Activated naive CD4-positive, alpha-beta T cell treated with anti-CD3 and anti-CD28 coated beads, Interleukin-2, amount 10 ng/mL, durations not matched to agents 7 days and 5 days (primary cell): Measurements from ENCODE around the gene SLC2A14.
A peak's percentile ranks its signal among the peaks of the same experiment; 100 is the strongest.
"Not testable (repeated sequence)": the region's sequence is repeated elsewhere in the genome, so short reads cannot be mapped to it uniquely, and the experiment has no call there.

ENCODE experiments used
- CTCF ChIA-PET: fragments of 350-600 bp; sonication (Branson Sonifier 250); formaldehyde crosslinking; loops from one replicate; lab custom pipeline; 2021; ENCODE audit warnings: antibody characterized with exemption; lab: Charles Lee
- DNase-seq: peaks from one replicate; pipeline ENCODE4 v3.0.0-alpha.2; 2020
- H3K27ac Mint-ChIP-seq: one replicate; pipeline ENCODE4 v1.8.0; 2021; ENCODE audit warnings: mild to moderate bottlenecking, moderate library complexity, mixed read lengths
- H3K27me3 Mint-ChIP-seq: one replicate; pipeline ENCODE4 v1.8.0; 2021; ENCODE audit warnings: mild to moderate bottlenecking, mixed read lengths
- H3K36me3 Mint-ChIP-seq: one replicate; pipeline ENCODE4 v1.8.0; 2021; ENCODE audit warnings: mixed read lengths
- H3K4me1 Mint-ChIP-seq: one replicate; pipeline ENCODE4 v1.8.0; 2021; ENCODE audit warnings: mixed read lengths
- H3K4me3 Mint-ChIP-seq: one replicate; pipeline ENCODE4 v1.8.0; 2021; ENCODE audit warnings: mild to moderate bottlenecking, moderate library complexity, mixed read lengths
- H3K9me3 Mint-ChIP-seq: one replicate; pipeline ENCODE4 v1.8.0; 2021; ENCODE audit warnings: mixed read lengths

SLC2A14 gene

GRCh38 chr12:7872566-7873319 is at the start of gene SLC2A14:
SLC2A14 (minus strand) TSS chr12:7872915; CDS start chr12:7869880, 3,035 bp downstream.
- no peak for DNase-seq
- CTCF ChIA-PET, result interaction anchor here (1.0 kb wide), 1 partner anchor 9 kb away, joined by 3 read pairs; no protein-coding TSS in a partner anchor
- Mint-ChIP-seq H3K27ac (no peak within 1 kb of the TSS), H3K36me3 (peaks cover 2% of the 10 kb centered on the region), H3K27me3 (peaks cover 47% of the 10 kb centered on the region), H3K4me1 (peaks cover 3% of the 10 kb centered on the region), H3K9me3 (no peaks in the 10 kb centered on the region), H3K4me3 (no peak within 1 kb of the TSS)

GRCh38 chr12:7921181-7921580 is 48.5 kb upstream of the SLC2A14 start:
- H3K36me3 Mint-ChIP-seq, result peaks cover 72% of the 10 kb centered on the region
- H3K27ac Mint-ChIP-seq, H3K27me3 Mint-ChIP-seq, H3K4me3 Mint-ChIP-seq, CTCF ChIA-PET, DNase-seq, H3K9me3 Mint-ChIP-seq: not testable (repeated sequence)
- peaks cover 53% of the 10 kb centered on the region for H3K4me1 Mint-ChIP-seq

GRCh38 chr12:7918268-7918590 is 45.5 kb upstream of the SLC2A14 start:
- H3K27me3 Mint-ChIP-seq, H3K4me3 Mint-ChIP-seq, H3K9me3 Mint-ChIP-seq, DNase-seq, H3K27ac Mint-ChIP-seq: not testable (repeated sequence)
- CTCF ChIA-PET, result interaction anchor here (0.6 to 1.9 kb wide), 4 partner anchors 15 to 611 kb away, joined by 3 to 6 read pairs (median 4); no protein-coding TSS in a partner anchor
- H3K36me3 Mint-ChIP-seq, result peaks cover 54% of the 10 kb centered on the region
- H3K4me1 Mint-ChIP-seq, result peaks cover 40% of the 10 kb centered on the region

- no peaks in the 10 kb centered on the region for H3K9me3 Mint-ChIP-seq
- H3K4me1 Mint-ChIP-seq, result peaks cover 39% of the 10 kb centered on the region
- H3K27me3 Mint-ChIP-seq, result no peaks in the 10 kb centered on the region
- H3K4me3 Mint-ChIP-seq, result no peak overlapping the region
- peak overlapping the region; percentile 19 for H3K27ac Mint-ChIP-seq
- CTCF ChIA-PET, result interaction anchor here (1.3 to 1.9 kb wide), 3 partner anchors 15 to 77 kb away, joined by 4 to 6 read pairs (median 4); no protein-coding TSS in a partner anchor
- DNase-seq, result no peak
- peaks cover 51% of the 10 kb centered on the region for H3K36me3 Mint-ChIP-seq
These were observed 44.9 kb upstream of the SLC2A14 start for GRCh38 chr12:7917392-7918267.

- CTCF ChIA-PET, result interaction anchor here (1.4 to 1.9 kb wide), 2 partner anchors 16 to 78 kb away, joined by 3 to 4 read pairs; no protein-coding TSS in a partner anchor
- H3K27me3 Mint-ChIP-seq, result no peaks in the 10 kb centered on the region
- peaks cover 45% of the 10 kb centered on the region for H3K36me3 Mint-ChIP-seq
- DNase-seq, result no peak
- no peak overlapping the region for H3K4me3 Mint-ChIP-seq
- no peaks in the 10 kb centered on the region for H3K9me3 Mint-ChIP-seq
- H3K27ac Mint-ChIP-seq, result no peak overlapping the region
- peaks cover 36% of the 10 kb centered on the region for H3K4me1 Mint-ChIP-seq
These were observed 44.2 kb upstream of the SLC2A14 start for GRCh38 chr12:7916936-7917335.

GRCh38 chr12:7915661-7916403 is 43.1 kb upstream of the SLC2A14 start:
- DNase-seq, result no peak
- Mint-ChIP-seq H3K4me3 (no peak overlapping the region), H3K27me3 (no peaks in the 10 kb centered on the region)

GRCh38 chr12:7910106-7910505 is 37.4 kb upstream of the SLC2A14 start:
- not testable (repeated sequence) for H3K36me3 Mint-ChIP-seq

More at GRCh38 chr12:7915661-7916403, 43.1 kb upstream of the SLC2A14 start:
- peaks cover 27% of the 10 kb centered on the region for H3K4me1 Mint-ChIP-seq
- peaks cover 36% of the 10 kb centered on the region for H3K36me3 Mint-ChIP-seq
- no peak overlapping the region for H3K27ac Mint-ChIP-seq
- H3K9me3 Mint-ChIP-seq, result no peaks in the 10 kb centered on the region
- CTCF ChIA-PET, result interaction anchor here (1.4 to 1.9 kb wide), 2 partner anchors 17 to 79 kb away, joined by 3 to 4 read pairs; no protein-coding TSS in a partner anchor

GRCh38 chr12:7907009-7907408 is 34.3 kb upstream of the SLC2A14 start:
- CTCF ChIA-PET, result interaction anchor here (1.5 to 2.0 kb wide), 2 partner anchors 44 to 47 kb away, joined by 4 to 5 read pairs; no protein-coding TSS in a partner anchor
- peak; percentile 35 for DNase-seq

More at GRCh38 chr12:7910106-7910505, 37.4 kb upstream of the SLC2A14 start:
- H3K4me3 Mint-ChIP-seq, H3K4me1 Mint-ChIP-seq, H3K27me3 Mint-ChIP-seq, H3K9me3 Mint-ChIP-seq, CTCF ChIA-PET, H3K27ac Mint-ChIP-seq, DNase-seq: not testable (repeated sequence)

GRCh38 chr12:7906303-7906702 is 33.6 kb upstream of the SLC2A14 start:
- H3K9me3 Mint-ChIP-seq, DNase-seq, H3K36me3 Mint-ChIP-seq, H3K4me1 Mint-ChIP-seq, H3K27ac Mint-ChIP-seq, H3K4me3 Mint-ChIP-seq, H3K27me3 Mint-ChIP-seq: not testable (repeated sequence)
- CTCF ChIA-PET, result interaction anchor here (1.5 to 2.0 kb wide), 2 partner anchors 43 to 47 kb away, joined by 4 to 5 read pairs; no protein-coding TSS in a partner anchor

More at GRCh38 chr12:7907009-7907408, 34.3 kb upstream of the SLC2A14 start:
- Mint-ChIP-seq H3K4me3 (no peak overlapping the region), H3K27me3 (peaks cover 7% of the 10 kb centered on the region), H3K27ac (no peak overlapping the region), H3K36me3 (no peaks in the 10 kb centered on the region), H3K9me3 (no peaks in the 10 kb centered on the region), H3K4me1 (no peaks in the 10 kb centered on the region)

- not testable (repeated sequence) for H3K4me3 Mint-ChIP-seq, DNase-seq, H3K4me1 Mint-ChIP-seq, H3K9me3 Mint-ChIP-seq, H3K36me3 Mint-ChIP-seq, H3K27ac Mint-ChIP-seq, H3K27me3 Mint-ChIP-seq
- CTCF ChIA-PET, result interaction anchor here (2.0 kb wide), 1 partner anchor 43 kb away, joined by 5 read pairs; no protein-coding TSS in a partner anchor
These were observed 32.9 kb upstream of the SLC2A14 start for GRCh38 chr12:7905600-7906125.

- H3K27me3 Mint-ChIP-seq, result peaks cover 9% of the 10 kb centered on the region
- no peaks in the 10 kb centered on the region for H3K4me1 Mint-ChIP-seq
- no peaks in the 10 kb centered on the region for H3K9me3 Mint-ChIP-seq
- H3K4me3 Mint-ChIP-seq, result no peak overlapping the region
- H3K27ac Mint-ChIP-seq, result no peak overlapping the region
- CTCF ChIA-PET, result no interaction called here
- no peak for DNase-seq
- H3K36me3 Mint-ChIP-seq, result no peaks in the 10 kb centered on the region
These were observed 32.4 kb upstream of the SLC2A14 start for GRCh38 chr12:7905071-7905470.

- H3K9me3 Mint-ChIP-seq, DNase-seq, H3K4me1 Mint-ChIP-seq, H3K27ac Mint-ChIP-seq, H3K4me3 Mint-ChIP-seq, CTCF ChIA-PET, H3K36me3 Mint-ChIP-seq: not testable (repeated sequence)
- peaks cover 14% of the 10 kb centered on the region for H3K27me3 Mint-ChIP-seq
These were observed 29.7 kb upstream of the SLC2A14 start for GRCh38 chr12:7902416-7902815.

- no peaks in the 10 kb centered on the region for H3K36me3 Mint-ChIP-seq
- CTCF ChIA-PET, result no interaction called here
- DNase-seq, result no peak
- peaks cover 8% of the 10 kb centered on the region for H3K27me3 Mint-ChIP-seq
- no peak overlapping the region for H3K27ac Mint-ChIP-seq
- no peak overlapping the region for H3K4me3 Mint-ChIP-seq
- H3K9me3 Mint-ChIP-seq, result no peaks in the 10 kb centered on the region
- H3K4me1 Mint-ChIP-seq, result no peaks in the 10 kb centered on the region
These were observed 27.0 kb upstream of the SLC2A14 start for GRCh38 chr12:7899755-7900154.
